Kidney (tissue), 14 donors: ENCODE data around the gene ZNF362. TPM values are rescaled to one million over a fixed set of nuclear protein-coding genes. Genes with fewer than 3 reads are reported as not detected.

ENCODE experiments used
- DNase-seq, 5 donors: peaks; one replicate each; pipeline ENCODE4 v3.0.0-alpha.2; 2013 to 2020
- FAIRE-seq: peaks from 2 replicates; lab custom pipeline; 2012; peaks lifted over from hg19 to GRCh38; lab: Jason Lieb, UNC
- H3K27ac ChIP-seq, 2 donors: one replicate each; pipeline ENCODE4 v1.7.0; 2013; ENCODE audit warnings: low read depth in 2 of 2, low read length in 2 of 2, inconsistent platforms in 1 of 2
- H3K27me3 ChIP-seq: one replicate; pipeline ENCODE4 v1.7.1; 2013; ENCODE audit warnings: low read length, inconsistent platforms; ENCODE audit not compliant: control insufficient read depth, insufficient read depth
- H3K36me3 ChIP-seq, 3 donors: one replicate each; pipeline versions ENCODE4 v1.7.0 to v1.7.1; 2013; ENCODE audit warnings: low read length in 3 of 3, control low read depth in 1 of 3, inconsistent platforms in 1 of 3; ENCODE audit not compliant: insufficient read depth in 3 of 3, control insufficient read depth in 2 of 3
- H3K4me1 ChIP-seq, 3 donors: one replicate each; pipeline versions ENCODE4 v1.7.0 to v1.7.1; 2013; ENCODE audit warnings: low read length in 3 of 3, inconsistent platforms in 1 of 3, low read depth in 1 of 3; ENCODE audit not compliant: control insufficient read depth in 2 of 3, insufficient read depth in 2 of 3
- H3K4me3 ChIP-seq, 3 donors: one replicate each; pipeline versions ENCODE4 v1.7.0 to v1.8.1; 2013; ENCODE audit warnings: low read length in 3 of 3, control low read depth in 1 of 3, inconsistent platforms in 1 of 3
- H3K9ac ChIP-seq, 3 donors: one replicate each; pipeline versions ENCODE4 v1.7.0 to v1.7.1; 2013; ENCODE audit warnings: low read length in 3 of 3, control low read depth in 1 of 3, inconsistent platforms in 1 of 3
- H3K9me3 ChIP-seq, 3 donors: one replicate each; pipeline versions ENCODE4 v1.7.0 to v1.7.1; 2013; ENCODE audit warnings: low read length in 3 of 3, control low read depth in 1 of 3, inconsistent platforms in 1 of 3; ENCODE audit not compliant: control insufficient read depth in 2 of 3, insufficient read depth in 1 of 3
- intact Hi-C: fragments of 100-400 bp; cut with DNase I; formaldehyde crosslinking; loops from one replicate; pipeline ENCODE4 v1.11.1; 2022
- polyA plus RNA-seq: library from polyadenylated mRNA; stranded (reverse); fragments of 350-450 nt; fragmentation: Illumina TruSeq; extraction: RNeasy Lipid Tissue Mini Kit (QIAGEN cat#74804); gene quantifications from one replicate; pipeline ENCODE4 v1.2.3, GENCODE V29; 2014; ENCODE audit warnings: low read depth, low replicate concordance; ENCODE audit not compliant: insufficient read depth
- total RNA-seq: library from RNA; stranded (reverse); fragmentation: NEBNext Ultra II Directional; extraction: Animal tissue kit (Norgen Biotek cat#: 25700); gene quantifications from one replicate; pipeline ENCODE4 v1.2.1, GENCODE V29; 2021
- TF ChIP-seq, protein P1 (sequence below): IDR thresholded peaks from 3 replicates; pipeline ENCODE4 v1.5.1; 2012; ENCODE audit warnings: mild to moderate bottlenecking, moderate library complexity, borderline replicate concordance; ENCODE audit not compliant: insufficient read depth; ENCODE audit errors: extremely low read depth
- donor health status: control.
- donor health status: control.
- donor health status: control.
- donor health status: control.
- donor health status: control.
- donor health status: DM: yes; HTN: yes; CAD: no.
- donor health status: Normal renal cell carcinoma (clear cell type).

The ZNF362 gene
- total and polyA plus RNA-seq, 2 donors from 2014 or later: 17.4 to 36.9 TPM

GRCh38 chr1:33265780-33266605 is 9.7 kb downstream of the ZNF362 start:
- Histone ChIP-seq H3K4me3 (no peak overlapping the region), H3K27ac (no peak overlapping the region), H3K4me1 (peaks cover 0 to 18% (median 18%) of the 10 kb centered on the region in 3 donors), H3K9me3 (no peaks in the 10 kb centered on the region), H3K9ac (no peak overlapping the region), H3K27me3 (no peaks in the 10 kb centered on the region), H3K36me3 (peaks cover 5 to 9% (median 8%) of the 10 kb centered on the region in 3 donors)
- DNase-seq (no peak), FAIRE-seq (no peak)
- intact Hi-C loops: no loop called here
- TF ChIP-seq, protein P1, sequence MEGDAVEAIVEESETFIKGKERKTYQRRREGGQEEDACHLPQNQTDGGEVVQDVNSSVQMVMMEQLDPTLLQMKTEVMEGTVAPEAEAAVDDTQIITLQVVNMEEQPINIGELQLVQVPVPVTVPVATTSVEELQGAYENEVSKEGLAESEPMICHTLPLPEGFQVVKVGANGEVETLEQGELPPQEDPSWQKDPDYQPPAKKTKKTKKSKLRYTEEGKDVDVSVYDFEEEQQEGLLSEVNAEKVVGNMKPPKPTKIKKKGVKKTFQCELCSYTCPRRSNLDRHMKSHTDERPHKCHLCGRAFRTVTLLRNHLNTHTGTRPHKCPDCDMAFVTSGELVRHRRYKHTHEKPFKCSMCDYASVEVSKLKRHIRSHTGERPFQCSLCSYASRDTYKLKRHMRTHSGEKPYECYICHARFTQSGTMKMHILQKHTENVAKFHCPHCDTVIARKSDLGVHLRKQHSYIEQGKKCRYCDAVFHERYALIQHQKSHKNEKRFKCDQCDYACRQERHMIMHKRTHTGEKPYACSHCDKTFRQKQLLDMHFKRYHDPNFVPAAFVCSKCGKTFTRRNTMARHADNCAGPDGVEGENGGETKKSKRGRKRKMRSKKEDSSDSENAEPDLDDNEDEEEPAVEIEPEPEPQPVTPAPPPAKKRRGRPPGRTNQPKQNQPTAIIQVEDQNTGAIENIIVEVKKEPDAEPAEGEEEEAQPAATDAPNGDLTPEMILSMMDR: no peak

- H3K36me3 ChIP-seq: peaks cover 7 to 9% (median 8%) of the 10 kb centered on the region in 3 donors
- TF ChIP-seq, protein P1: no peak
- no peak for DNase-seq
- no peaks in the 10 kb centered on the region for H3K27me3 ChIP-seq
- H3K9ac ChIP-seq: no peak overlapping the region
- intact Hi-C loops: no loop called here
- no peaks in the 10 kb centered on the region for H3K9me3 ChIP-seq
- H3K4me1 ChIP-seq: peaks cover 0 to 11% (median 10%) of the 10 kb centered on the region in 3 donors
- FAIRE-seq: no peak
- no peak overlapping the region for H3K4me3 ChIP-seq
- no peak overlapping the region for H3K27ac ChIP-seq
These were observed 10.5 kb downstream of the ZNF362 start for GRCh38 chr1:33266766-33267165.

GRCh38 chr1:33267468-33268205 is 11.3 kb downstream of the ZNF362 start:
- intact Hi-C loops: no loop called here
- DNase-seq (no peak), FAIRE-seq (no peak)
- H3K9ac ChIP-seq: no peak overlapping the region
- TF ChIP-seq, protein P1: no peak
- H3K4me3 ChIP-seq: no peak overlapping the region
- no peaks in the 10 kb centered on the region for H3K9me3 ChIP-seq
- no peak overlapping the region for H3K27ac ChIP-seq
- no peaks in the 10 kb centered on the region for H3K27me3 ChIP-seq
- peaks cover 6 to 9% (median 8%) of the 10 kb centered on the region in 3 donors for H3K36me3 ChIP-seq
- H3K4me1 ChIP-seq: peaks cover 0 to 14% (median 9%) of the 10 kb centered on the region in 3 donors
